Fibroblast of the aortic adventitia (primary cell): ENCODE measurements around the gene C20orf144. TPM values are rescaled to one million over a fixed set of nuclear protein-coding genes. Genes with fewer than 3 reads are reported as not detected.

ENCODE experiments used
- DNase-seq: peaks from one replicate; pipeline ENCODE4 v3.0.0-alpha.2; 2010; ENCODE audit warnings: low read depth
- H3K4me3 ChIP-seq: 2 replicates; pipeline ENCODE4 v1.5.1; 2011; ENCODE audit warnings: low read depth, mild to moderate bottlenecking, control low read depth, low read length, moderate library complexity
- CTCF ChIP-seq: IDR thresholded peaks from 2 replicates; pipeline ENCODE4 v1.5.1; 2011; ENCODE audit warnings: mild to moderate bottlenecking, low read length, control low read depth, inconsistent platforms; ENCODE audit not compliant: insufficient read depth
- total RNA-seq: library from RNA; depleted of rRNA; stranded (reverse); fragments of >200 nt; gene quantifications from 2 replicates; pipeline ENCODE4 v1.2.3, GENCODE V29; 2012; ENCODE audit warnings: low replicate concordance

C20orf144 gene
- total RNA-seq, 1 donor = 0.18 TPM

- TF ChIP-seq CTCF = no peak
- no peak overlapping the region for H3K4me3 ChIP-seq
- no peak for DNase-seq
These were observed 42.2 kb downstream of the C20orf144 start for GRCh38 chr20:33704197-33704924.

GRCh38 chr20:33707668-33708067 lies 45.5 kb downstream of the C20orf144 start:
- H3K4me3 ChIP-seq = no peak overlapping the region
- DNase-seq = no peak
- TF ChIP-seq CTCF = no peak

- no peak for TF ChIP-seq CTCF
- DNase-seq = no peak
- H3K4me3 ChIP-seq = no peak overlapping the region
These were observed 47.3 kb downstream of the C20orf144 start for GRCh38 chr20:33709398-33709797.

- TF ChIP-seq CTCF = no peak
- no peak for DNase-seq
These were observed 47.9 kb downstream of the C20orf144 start for GRCh38 chr20:33709905-33710541.

GRCh38 chr20:33710681-33711445 lies 48.7 kb downstream of the C20orf144 start:
- no peak overlapping the region for H3K4me3 ChIP-seq
- no peak for DNase-seq
- no peak for TF ChIP-seq CTCF

More at GRCh38 chr20:33709905-33710541, 47.9 kb downstream of the C20orf144 start:
- H3K4me3 ChIP-seq = no peak overlapping the region

- DNase-seq = no peak
- TF ChIP-seq CTCF = no peak
- H3K4me3 ChIP-seq = no peak overlapping the region
These were observed 49.3 kb downstream of the C20orf144 start for GRCh38 chr20:33711446-33711738.

Other genes starting within 250 kb of the C20orf144 start
- gene SNTA1, start 218.6 kb upstream of the C20orf144 start, total RNA-seq = 25.7 and 28.6 TPM in 2 replicates
- 7.6 and 11.7 TPM in 2 replicates for gene CBFA2T2, start 172.2 kb upstream of the C20orf144 start, total RNA-seq
- gene ACTL10, start 4.6 kb downstream of the C20orf144 start, total RNA-seq = 2.2 and 2.5 TPM in 2 replicates
- 17.6 and 23.6 TPM in 2 replicates for gene NECAB3, start 12.1 kb downstream of the C20orf144 start, total RNA-seq
- gene E2F1, start 24.1 kb downstream of the C20orf144 start, total RNA-seq = 0.74 and 23.7 TPM in 2 replicates
- gene PXMP4, start 58.0 kb downstream of the C20orf144 start, total RNA-seq = 2.7 and 7.6 TPM in 2 replicates
- 0.90 and 1.5 TPM in 2 replicates for gene ZNF341, start 69.7 kb downstream of the C20orf144 start, total RNA-seq
- gene CHMP4B, start 149.0 kb downstream of the C20orf144 start, total RNA-seq = 43.7 and 54.8 TPM in 2 replicates